GM12801 (cell line): ENCODE results near the gene GTF3C5.

Source experiments
- CTCF ChIP-seq: IDR thresholded peaks from one replicate; pipeline ENCODE4 v1.5.1; 2011; ENCODE audit warnings: control low read depth; ENCODE audit not compliant: insufficient read length; ENCODE audit errors: extremely low read depth

Gene GTF3C5

DNA sequence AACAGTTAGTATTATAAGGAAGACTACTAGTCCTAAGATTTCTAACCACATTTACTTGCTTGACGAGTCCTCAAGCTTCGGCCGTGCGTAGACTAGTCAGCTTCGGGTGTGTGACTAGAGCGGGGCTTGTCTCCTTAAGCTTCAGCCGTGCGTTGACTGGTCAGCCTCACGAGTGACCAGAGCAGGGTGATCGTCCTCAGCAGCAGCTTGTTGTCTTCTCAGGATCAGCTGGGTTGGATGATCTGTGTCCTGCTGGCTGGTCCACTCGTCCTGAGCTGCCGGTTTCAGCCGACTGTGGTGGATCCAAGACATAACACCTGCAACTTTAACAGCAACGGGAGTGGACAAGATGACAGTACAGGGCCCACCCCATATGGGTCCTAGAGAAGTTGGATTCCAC is 47.7 kb downstream of the GTF3C5 start:
- no peak for TF ChIP-seq CTCF

DNA sequence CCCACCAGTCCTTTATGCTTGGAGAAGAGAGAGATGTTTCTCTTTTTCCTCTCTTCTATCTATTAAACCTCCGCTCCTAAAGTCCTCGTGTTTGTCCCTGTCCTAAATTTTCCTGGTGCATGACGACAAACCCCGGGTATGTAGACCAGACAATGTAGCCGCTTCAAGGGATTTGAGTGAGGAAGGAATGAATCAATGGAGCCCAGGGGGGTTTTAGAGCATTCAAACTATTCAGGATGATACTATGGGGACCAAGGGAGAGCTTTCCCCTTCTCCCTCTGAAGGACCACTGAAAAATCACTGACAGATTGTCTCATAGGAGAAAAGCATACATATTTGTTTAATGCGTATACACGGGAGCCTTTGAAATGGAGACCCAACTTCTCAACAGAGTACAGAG is 49.4 kb downstream of the GTF3C5 start:
- no peak for TF ChIP-seq CTCF

- no peak for TF ChIP-seq CTCF
Measured at GRCh38 chr9:133086894-133087293, 56.1 kb downstream of the GTF3C5 start.

- no peak for TF ChIP-seq CTCF
Measured at GRCh38 chr9:133087429-133088145, 56.8 kb downstream of the GTF3C5 start.

- TF ChIP-seq CTCF: no peak
Measured at GRCh38 chr9:133088146-133088750, 57.5 kb downstream of the GTF3C5 start.

DNA sequence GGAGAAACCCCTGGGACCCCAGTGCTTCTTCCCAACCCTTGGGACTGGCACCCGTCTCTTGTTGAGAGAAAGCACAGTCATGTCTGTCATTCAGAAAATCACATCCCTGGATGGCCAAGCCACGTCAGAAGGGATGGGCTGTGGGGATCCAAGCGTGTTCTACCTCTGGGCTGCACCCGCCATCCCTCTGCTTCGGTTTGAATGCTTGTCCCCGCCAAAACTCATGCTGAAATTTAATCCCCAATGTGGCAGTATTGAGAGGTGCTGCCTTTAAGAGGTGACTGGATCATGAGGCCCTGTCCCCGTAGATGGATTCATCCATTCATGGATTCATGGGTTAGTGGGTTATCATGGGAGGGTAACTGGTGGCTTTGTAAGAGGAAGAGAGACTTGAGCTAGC is 58.0 kb downstream of the GTF3C5 start:
- TF ChIP-seq CTCF: no peak

DNA sequence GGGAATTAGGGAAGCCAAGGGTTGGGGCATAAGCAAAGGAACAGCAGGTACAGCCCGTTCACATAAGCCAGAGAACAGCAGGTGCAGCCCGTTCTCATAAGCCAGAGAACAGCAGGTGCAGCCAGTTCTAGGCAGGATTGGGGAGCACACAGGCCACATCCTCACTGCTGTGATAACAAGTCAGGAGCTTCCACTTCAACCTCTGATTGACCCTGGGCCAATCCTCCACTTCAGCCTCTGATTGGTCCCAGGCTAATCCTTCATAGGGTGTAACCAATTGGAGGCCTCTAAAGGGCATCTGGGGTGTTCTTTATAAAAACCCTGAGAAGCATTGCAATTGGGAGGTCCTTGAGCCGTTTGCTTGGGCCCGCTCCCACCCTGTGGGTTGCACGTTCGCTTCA is 58.5 kb downstream of the GTF3C5 start:
- no peak for TF ChIP-seq CTCF
